ENCODE measurements around the gene INSYN1.
"Not testable (repeated sequence)": the region's sequence is repeated elsewhere in the genome, so short reads cannot be mapped to it uniquely, and the experiment has no call there.

The INSYN1 gene

GRCh38 chr15:73746261-73746660 lies 6.9 kb downstream of the INSYN1 start:
- Histone ChIP-seq H3K9ac (ENCODE audit: low read depth, low read length) (no peak overlapping the region), H3K9me3 (replicated peaks; ENCODE audit: low read length) (no peaks in the 10 kb centered on the region), H3K4me1 (ENCODE audit: control insufficient read depth, insufficient read depth, low read length) (peaks cover 2% of the 10 kb centered on the region), H3K36me3 (ENCODE audit: insufficient read depth, low read length) (no peaks in the 10 kb centered on the region), H3K4me2 (ENCODE audit: low read length) (no peak overlapping the region), H3K27me3 (ENCODE audit: control insufficient read depth, insufficient read depth, low read length) (peaks cover 55% of the 10 kb centered on the region), H3K4me3 (ENCODE audit: low read length) (no peak overlapping the region)

DNA sequence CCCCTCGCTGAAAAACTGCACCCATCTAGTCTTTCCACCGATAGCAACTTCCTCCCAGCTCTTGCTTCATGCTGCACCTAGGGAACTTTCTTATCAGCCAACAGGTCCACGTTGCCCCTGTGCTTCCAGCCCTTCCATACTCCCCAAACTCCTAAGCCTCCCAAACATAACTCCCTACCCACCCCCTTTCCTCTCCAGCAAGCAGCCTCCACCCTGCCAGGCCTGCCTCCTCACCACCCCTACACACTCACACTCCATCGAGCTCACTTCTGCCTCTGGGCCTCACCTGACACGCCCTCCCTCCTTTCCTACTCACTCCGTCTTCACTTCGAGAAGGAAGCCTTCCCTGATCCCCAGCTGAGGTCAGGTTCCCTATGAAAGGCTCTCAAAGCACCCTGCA lies 8.1 kb downstream of the INSYN1 start:
- Histone ChIP-seq H3K9ac (ENCODE audit: low read depth, low read length) (no peak overlapping the region), H3K27me3 (ENCODE audit: control insufficient read depth, insufficient read depth, low read length) (peaks cover 44% of the 10 kb centered on the region)

GRCh38 chr15:73744293-73744692 lies 8.9 kb downstream of the INSYN1 start:
- no peak overlapping the region for H3K4me2 ChIP-seq (ENCODE audit: low read length)
- H3K4me1 ChIP-seq (ENCODE audit: control insufficient read depth, insufficient read depth, low read length) = peaks cover 2% of the 10 kb centered on the region
- H3K27me3 ChIP-seq (ENCODE audit: control insufficient read depth, insufficient read depth, low read length) = peaks cover 36% of the 10 kb centered on the region
- H3K36me3 ChIP-seq (ENCODE audit: insufficient read depth, low read length) = no peaks in the 10 kb centered on the region
- no peak overlapping the region for H3K9ac ChIP-seq (ENCODE audit: low read depth, low read length)
- H3K4me3 ChIP-seq (ENCODE audit: low read length) = no peak overlapping the region
- no peaks in the 10 kb centered on the region for H3K9me3 ChIP-seq (replicated peaks; ENCODE audit: low read length)

More for the DNA sequence above, 8.1 kb downstream of the INSYN1 start:
- Histone ChIP-seq H3K4me2 (ENCODE audit: low read length) (no peak overlapping the region), H3K4me1 (ENCODE audit: control insufficient read depth, insufficient read depth, low read length) (peaks cover 2% of the 10 kb centered on the region), H3K9me3 (replicated peaks; ENCODE audit: low read length) (no peaks in the 10 kb centered on the region), H3K36me3 (ENCODE audit: insufficient read depth, low read length) (no peaks in the 10 kb centered on the region), H3K4me3 (ENCODE audit: low read length) (no peak overlapping the region)

DNA sequence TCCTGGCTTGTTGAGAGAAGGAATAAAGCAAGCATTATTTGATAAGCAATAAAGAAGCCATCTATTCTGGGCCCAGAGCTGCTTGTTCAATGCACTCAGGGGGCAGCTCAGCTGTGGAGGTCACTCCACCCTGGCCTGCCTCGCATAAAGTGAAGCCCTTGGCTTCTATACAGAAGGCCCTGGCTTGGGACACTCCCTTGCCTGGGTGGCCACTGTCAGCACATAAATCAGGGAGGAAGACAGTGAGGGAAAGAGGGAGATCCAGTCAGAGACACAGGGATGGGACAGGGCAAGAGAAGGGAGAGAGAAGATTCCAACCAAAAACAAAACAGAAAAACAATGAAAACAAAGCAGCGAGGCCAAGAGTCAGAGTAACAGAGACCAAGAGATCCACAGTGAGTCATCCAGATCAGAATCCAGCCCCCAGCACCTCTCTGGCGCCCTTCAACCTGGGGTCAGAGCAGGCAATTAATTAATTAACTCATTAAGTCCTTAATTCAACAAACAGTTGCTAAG lies 11.8 kb downstream of the INSYN1 start:
- Histone ChIP-seq H3K9me3 (replicated peaks; ENCODE audit: low read length) (no peaks in the 10 kb centered on the region), H3K4me2 (ENCODE audit: low read length) (no peak overlapping the region), H3K4me3 (ENCODE audit: low read length) (no peak overlapping the region), H3K27me3 (ENCODE audit: control insufficient read depth, insufficient read depth, low read length) (peaks cover 23% of the 10 kb centered on the region), H3K4me1 (ENCODE audit: control insufficient read depth, insufficient read depth, low read length) (no peaks in the 10 kb centered on the region), H3K36me3 (ENCODE audit: insufficient read depth, low read length) (no peaks in the 10 kb centered on the region), H3K9ac (ENCODE audit: low read depth, low read length) (no peak overlapping the region)

- Histone ChIP-seq H3K4me2 (ENCODE audit: low read length) (no peak overlapping the region), H3K36me3 (ENCODE audit: insufficient read depth, low read length) (no peaks in the 10 kb centered on the region), H3K27me3 (ENCODE audit: control insufficient read depth, insufficient read depth, low read length) (peaks cover 25% of the 10 kb centered on the region), H3K9me3 (replicated peaks; ENCODE audit: low read length) (no peaks in the 10 kb centered on the region), H3K4me3 (ENCODE audit: low read length) (no peak overlapping the region), H3K4me1 (ENCODE audit: control insufficient read depth, insufficient read depth, low read length) (no peaks in the 10 kb centered on the region), H3K9ac (ENCODE audit: low read depth, low read length) (no peak overlapping the region)
Observed at GRCh38 chr15:73740152-73741048, 12.8 kb downstream of the INSYN1 start.

DNA sequence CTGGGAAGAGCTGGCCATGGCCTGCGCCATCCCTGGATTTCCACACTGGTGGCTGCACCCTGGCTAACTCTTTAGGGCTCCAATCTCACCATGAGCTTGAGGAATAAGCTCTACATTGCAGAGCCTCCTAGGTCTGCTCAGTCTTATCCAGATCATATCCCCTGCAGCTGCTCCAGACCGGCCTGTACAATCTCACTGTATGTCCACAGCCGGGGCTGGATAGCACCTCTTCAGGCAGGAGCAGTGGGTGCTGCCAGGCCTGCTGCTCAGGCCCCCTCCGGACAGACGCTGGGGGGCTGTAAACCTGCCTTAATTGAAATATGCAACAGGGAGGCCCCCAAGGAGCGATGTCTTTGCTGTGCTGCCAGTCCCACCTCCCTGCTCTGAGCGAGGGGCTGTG lies 15.6 kb downstream of the INSYN1 start:
- H3K4me3 ChIP-seq (ENCODE audit: low read length) = no peak overlapping the region
- no peak overlapping the region for H3K9ac ChIP-seq (ENCODE audit: low read depth, low read length)
- H3K4me2 ChIP-seq (ENCODE audit: low read length) = no peak overlapping the region
- H3K9me3 ChIP-seq (replicated peaks; ENCODE audit: low read length) = no peaks in the 10 kb centered on the region
- H3K36me3 ChIP-seq (ENCODE audit: insufficient read depth, low read length) = no peaks in the 10 kb centered on the region
- peaks cover 23% of the 10 kb centered on the region for H3K27me3 ChIP-seq (ENCODE audit: control insufficient read depth, insufficient read depth, low read length)
- H3K4me1 ChIP-seq (ENCODE audit: control insufficient read depth, insufficient read depth, low read length) = no peaks in the 10 kb centered on the region

DNA sequence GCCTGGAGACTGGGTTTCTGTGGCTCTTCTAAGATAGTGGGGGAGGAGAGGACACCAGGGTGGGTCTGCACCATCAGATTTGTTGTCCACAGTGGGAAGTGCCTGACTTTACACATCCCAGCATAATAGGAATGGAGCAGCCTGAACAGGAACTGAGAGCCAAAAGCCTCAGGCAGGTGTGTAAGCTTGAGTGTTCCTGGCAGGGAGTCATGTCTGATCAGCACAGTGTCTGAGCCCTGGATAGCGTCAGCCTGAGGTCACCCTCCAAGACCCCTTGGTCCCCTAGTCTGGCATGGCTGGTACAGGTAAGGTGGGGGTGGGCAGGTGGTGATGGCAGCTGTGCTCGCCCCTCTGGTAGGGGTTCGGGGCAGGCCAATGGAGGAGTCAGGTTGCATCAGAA lies 20.2 kb downstream of the INSYN1 start:
- Histone ChIP-seq H3K9ac (ENCODE audit: low read depth, low read length) (no peak overlapping the region), H3K27me3 (ENCODE audit: control insufficient read depth, insufficient read depth, low read length) (peaks cover 30% of the 10 kb centered on the region), H3K4me3 (ENCODE audit: low read length) (no peak overlapping the region), H3K9me3 (replicated peaks; ENCODE audit: low read length) (no peaks in the 10 kb centered on the region), H3K36me3 (ENCODE audit: insufficient read depth, low read length) (no peaks in the 10 kb centered on the region), H3K4me1 (ENCODE audit: control insufficient read depth, insufficient read depth, low read length) (no peaks in the 10 kb centered on the region), H3K4me2 (ENCODE audit: low read length) (no peak overlapping the region)

GRCh38 chr15:73732051-73732450 lies 21.1 kb downstream of the INSYN1 start:
- H3K9ac ChIP-seq (ENCODE audit: low read depth, low read length) = not testable (repeated sequence)

DNA sequence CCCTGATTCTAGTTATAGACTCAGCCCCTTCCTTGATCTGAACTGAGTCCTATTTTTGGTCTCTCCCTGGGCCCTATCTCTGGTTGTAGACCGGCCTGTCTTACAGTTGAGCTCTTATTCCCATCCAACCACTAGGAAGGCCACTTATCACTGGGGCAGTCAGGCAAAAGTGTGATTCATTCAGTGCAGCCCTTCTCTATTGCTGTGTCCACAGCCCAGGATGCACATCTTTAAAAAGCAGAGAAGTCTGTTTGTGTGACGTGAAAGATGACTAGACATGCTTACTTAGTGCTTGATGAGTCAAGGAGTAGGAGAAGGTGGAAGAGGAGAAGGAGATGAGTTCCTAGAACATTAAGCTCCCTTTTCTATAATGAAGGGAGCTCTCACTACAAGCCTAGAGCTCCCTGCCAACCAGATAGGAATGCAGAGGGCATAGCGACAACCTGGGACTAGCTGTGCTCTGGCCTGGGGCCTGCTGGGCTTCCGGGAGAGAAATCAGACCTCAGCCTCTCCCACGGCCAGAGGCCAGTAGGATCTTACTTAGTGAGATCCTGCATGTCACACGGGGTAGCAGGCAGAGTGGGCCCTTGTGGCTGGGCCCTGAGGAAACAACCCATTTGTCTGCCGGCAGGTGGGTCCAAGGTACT lies 25.7 kb downstream of the INSYN1 start:
- H3K9me3 ChIP-seq (replicated peaks; ENCODE audit: low read length) = no peaks in the 10 kb centered on the region
- H3K4me3 ChIP-seq (ENCODE audit: low read length) = no peak overlapping the region
- H3K4me1 ChIP-seq (ENCODE audit: control insufficient read depth, insufficient read depth, low read length) = no peaks in the 10 kb centered on the region
- no peaks in the 10 kb centered on the region for H3K36me3 ChIP-seq (ENCODE audit: insufficient read depth, low read length)
- H3K27me3 ChIP-seq (ENCODE audit: control insufficient read depth, insufficient read depth, low read length) = peaks cover 32% of the 10 kb centered on the region
- no peak overlapping the region for H3K4me2 ChIP-seq (ENCODE audit: low read length)
- no peak overlapping the region for H3K9ac ChIP-seq (ENCODE audit: low read depth, low read length)

More at GRCh38 chr15:73732051-73732450, 21.1 kb downstream of the INSYN1 start:
- H3K4me2 ChIP-seq (ENCODE audit: low read length); H3K36me3 ChIP-seq (ENCODE audit: insufficient read depth, low read length); H3K4me3 ChIP-seq (ENCODE audit: low read length); H3K4me1 ChIP-seq (ENCODE audit: control insufficient read depth, insufficient read depth, low read length); H3K9me3 ChIP-seq (replicated peaks; ENCODE audit: low read length): not testable (repeated sequence)
- H3K27me3 ChIP-seq (ENCODE audit: control insufficient read depth, insufficient read depth, low read length) = peaks cover 27% of the 10 kb centered on the region

DNA sequence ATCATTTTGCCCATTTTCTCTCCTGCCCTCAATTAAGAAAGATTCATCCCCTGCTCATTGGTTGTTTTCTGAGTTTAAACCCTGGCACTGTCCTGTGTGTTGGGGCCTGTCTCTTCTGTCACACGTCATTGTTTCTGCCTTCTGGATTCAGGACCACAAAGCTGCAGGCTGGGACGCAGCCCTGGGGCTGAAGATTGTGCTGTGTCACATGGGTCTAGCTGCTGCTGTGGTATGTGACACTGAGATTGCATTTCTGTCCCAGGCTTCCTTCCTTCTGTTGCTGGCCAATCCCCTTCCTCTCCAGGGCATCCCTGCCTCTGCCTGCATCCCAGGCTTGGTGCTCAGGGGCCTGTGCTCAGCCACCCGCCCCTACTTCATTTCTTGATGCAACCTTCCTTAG lies 28.9 kb downstream of the INSYN1 start:
- Histone ChIP-seq H3K9me3 (replicated peaks; ENCODE audit: low read length) (no peaks in the 10 kb centered on the region), H3K4me1 (ENCODE audit: control insufficient read depth, insufficient read depth, low read length) (no peaks in the 10 kb centered on the region), H3K9ac (ENCODE audit: low read depth, low read length) (no peak overlapping the region), H3K27me3 (ENCODE audit: control insufficient read depth, insufficient read depth, low read length) (peaks cover 42% of the 10 kb centered on the region), H3K4me3 (ENCODE audit: low read length) (no peak overlapping the region), H3K4me2 (ENCODE audit: low read length) (no peak overlapping the region), H3K36me3 (ENCODE audit: insufficient read depth, low read length) (no peaks in the 10 kb centered on the region)

- no peak overlapping the region for H3K9ac ChIP-seq (ENCODE audit: low read depth, low read length)
- H3K9me3 ChIP-seq (replicated peaks; ENCODE audit: low read length) = no peaks in the 10 kb centered on the region
- H3K4me2 ChIP-seq (ENCODE audit: low read length) = no peak overlapping the region
- H3K4me1 ChIP-seq (ENCODE audit: control insufficient read depth, insufficient read depth, low read length) = no peaks in the 10 kb centered on the region
- H3K4me3 ChIP-seq (ENCODE audit: low read length) = no peak overlapping the region
- H3K36me3 ChIP-seq (ENCODE audit: insufficient read depth, low read length) = no peaks in the 10 kb centered on the region
- H3K27me3 ChIP-seq (ENCODE audit: control insufficient read depth, insufficient read depth, low read length) = peaks cover 41% of the 10 kb centered on the region
Observed at GRCh38 chr15:73723191-73723590, 30.0 kb downstream of the INSYN1 start.
